Stimulated activated CD4-positive, alpha-beta T cell treated with anti-CD3 and anti-CD28 coated beads, Interleukin-2, amount 100 ng/mL, for 24 hours (primary cell): ENCODE measurements around the gene PLA2R1.

Experiments used
- DNase-seq, 2 donors: peaks; one replicate each; pipeline ENCODE4 v3.0.0-alpha.2; 2020

PLA2R1 gene

GRCh38 chr2:160028431-160029269 lies 33.8 kb downstream of the PLA2R1 start:
- no peak for DNase-seq

- DNase-seq, result no peak
Measured at GRCh38 chr2:160022162-160022561, 40.3 kb downstream of the PLA2R1 start.

GRCh38 chr2:160019374-160020090 lies 42.9 kb downstream of the PLA2R1 start:
- no peak for DNase-seq

- no peak for DNase-seq
Measured at GRCh38 chr2:160015746-160016145, 46.7 kb downstream of the PLA2R1 start.

- no peak for DNase-seq
Measured at GRCh38 chr2:160014227-160014626, 48.2 kb downstream of the PLA2R1 start.

- DNase-seq, result no peak
Measured at GRCh38 chr2:160010361-160011145, 51.9 kb downstream of the PLA2R1 start.

GRCh38 chr2:160007111-160007510 lies 55.3 kb downstream of the PLA2R1 start:
- no peak for DNase-seq

- no peak for DNase-seq
Measured at GRCh38 chr2:160006475-160006874, 55.9 kb downstream of the PLA2R1 start.

GRCh38 chr2:160005908-160006307 lies 56.5 kb downstream of the PLA2R1 start:
- no peak for DNase-seq

- no peak for DNase-seq
Measured at GRCh38 chr2:160005476-160005875, 56.9 kb downstream of the PLA2R1 start.

GRCh38 chr2:159998961-159999360 lies 63.5 kb downstream of the PLA2R1 start:
- peak in 1 of 2 donors; percentile 4 for DNase-seq

GRCh38 chr2:159998243-159998642 lies 64.2 kb downstream of the PLA2R1 start:
- no peak for DNase-seq

- DNase-seq, result no peak
Measured at GRCh38 chr2:159996792-159997546, 65.4 kb downstream of the PLA2R1 start.

GRCh38 chr2:159995038-159995437 lies 67.4 kb downstream of the PLA2R1 start:
- no peak for DNase-seq

GRCh38 chr2:159989249-159989648 lies 73.2 kb downstream of the PLA2R1 start:
- no peak for DNase-seq

- DNase-seq, result no peak
Measured at GRCh38 chr2:159988412-159988970, 73.9 kb downstream of the PLA2R1 start.

GRCh38 chr2:159987181-159987580 lies 75.2 kb downstream of the PLA2R1 start:
- DNase-seq, result no peak

- DNase-seq, result no peak
Measured at GRCh38 chr2:159985656-159986055, 76.8 kb downstream of the PLA2R1 start.

- DNase-seq, result no peak
Measured at GRCh38 chr2:159984034-159984433, 78.4 kb downstream of the PLA2R1 start.

- DNase-seq, result no peak
Measured at GRCh38 chr2:159982842-159983785, 79.3 kb downstream of the PLA2R1 start.

- DNase-seq, result no peak
Measured at GRCh38 chr2:159982270-159982669, 80.1 kb downstream of the PLA2R1 start.
